Cerebellar nuclear complex (tissue), 1 donor: ENCODE data around the gene CCDC190.
"Not testable (repeated sequence)": the region's sequence is repeated elsewhere in the genome, so short reads cannot be mapped to it uniquely, and the experiment has no call there.

Experiments used
- DNase-seq, 2 experiments: peaks; one replicate each; lab custom pipeline; 2025; lab: John Stamatoyannopoulos, UW

The CCDC190 gene

GRCh38 chr1:162878000-162878596 is 17.1 kb upstream of the CCDC190 start:
- DNase-seq: no peak

- no peak for DNase-seq
These were observed 16.4 kb upstream of the CCDC190 start for GRCh38 chr1:162877412-162877811.

GRCh38 chr1:162876751-162877150 is 15.8 kb upstream of the CCDC190 start:
- no peak for DNase-seq

GRCh38 chr1:162873671-162874666 is 13.0 kb upstream of the CCDC190 start:
- DNase-seq: no peak

GRCh38 chr1:162872981-162873380 is 12.0 kb upstream of the CCDC190 start:
- no peak for DNase-seq

GRCh38 chr1:162871417-162871816 is 10.4 kb upstream of the CCDC190 start:
- DNase-seq: not testable (repeated sequence)

- no peak for DNase-seq
These were observed 8.0 kb upstream of the CCDC190 start for GRCh38 chr1:162868972-162869371.

GRCh38 chr1:162861625-162862024 is 650 bp upstream of the CCDC190 start:
- DNase-seq: no peak

- no peak for DNase-seq
These were observed 1.8 kb downstream of the CCDC190 start for GRCh38 chr1:162859191-162859590.

GRCh38 chr1:162857850-162858249 is 3.1 kb downstream of the CCDC190 start:
- DNase-seq: no peak

- no peak for DNase-seq
These were observed 4.7 kb downstream of the CCDC190 start for GRCh38 chr1:162856260-162856659.

GRCh38 chr1:162855461-162856150 is 5.4 kb downstream of the CCDC190 start:
- no peak for DNase-seq

- no peak for DNase-seq
These were observed 6.6 kb downstream of the CCDC190 start for GRCh38 chr1:162854245-162854882.

- no peak for DNase-seq
These were observed 9.6 kb downstream of the CCDC190 start for GRCh38 chr1:162851341-162851740.

GRCh38 chr1:162849711-162850110 is 11.3 kb downstream of the CCDC190 start:
- no peak for DNase-seq

GRCh38 chr1:162847839-162848453 is 13.0 kb downstream of the CCDC190 start:
- DNase-seq: peak in 1 of 2 experiments; percentile 6

GRCh38 chr1:162846256-162847212 is 14.4 kb downstream of the CCDC190 start:
- no peak for DNase-seq

- no peak for DNase-seq
These were observed 16.8 kb downstream of the CCDC190 start for GRCh38 chr1:162844153-162844552.

- no peak for DNase-seq
These were observed 20.6 kb downstream of the CCDC190 start for GRCh38 chr1:162840250-162840839.

- no peak for DNase-seq
These were observed 22.1 kb downstream of the CCDC190 start for GRCh38 chr1:162838863-162839262.
